GM19397 (cell line): ENCODE data around the gene IRX5.

Source experiments
- ATAC-seq: cut with Tn5 transposase; IDR thresholded peaks from one replicate; pipeline ENCODE4 v1.9.1; 2021; ENCODE audit warnings: mild to moderate bottlenecking, moderate library complexity; ENCODE audit not compliant: unreplicated experiment

IRX5 gene

GRCh38 chr16:54944002-54944401, 13.3 kb downstream of the IRX5 start:
- no peak for ATAC-seq

GRCh38 chr16:54945063-54945462, 14.4 kb downstream of the IRX5 start:
- no peak for ATAC-seq

- no peak for ATAC-seq
Measured at GRCh38 chr16:54946909-54947308, 16.2 kb downstream of the IRX5 start.

- ATAC-seq = no peak
Measured at GRCh38 chr16:54947616-54948015, 17.0 kb downstream of the IRX5 start.

GRCh38 chr16:54952195-54952594, 21.5 kb downstream of the IRX5 start:
- no peak for ATAC-seq

- no peak for ATAC-seq
Measured at GRCh38 chr16:54953461-54953860, 22.8 kb downstream of the IRX5 start.

GRCh38 chr16:54954220-54954619, 23.6 kb downstream of the IRX5 start:
- ATAC-seq = no peak

- no peak for ATAC-seq
Measured at GRCh38 chr16:54955757-54956156, 25.1 kb downstream of the IRX5 start.

- no peak for ATAC-seq
Measured at GRCh38 chr16:54957403-54958166, 26.9 kb downstream of the IRX5 start.

- no peak for ATAC-seq
Measured at GRCh38 chr16:54962045-54962444, 31.4 kb downstream of the IRX5 start.

GRCh38 chr16:54964239-54964638, 33.6 kb downstream of the IRX5 start:
- no peak for ATAC-seq

GRCh38 chr16:54965464-54965863, 34.8 kb downstream of the IRX5 start:
- ATAC-seq = no peak

GRCh38 chr16:54968011-54968410, 37.3 kb downstream of the IRX5 start:
- no peak for ATAC-seq

- ATAC-seq = no peak
Measured at GRCh38 chr16:54968784-54969183, 38.1 kb downstream of the IRX5 start.

- ATAC-seq = no peak
Measured at GRCh38 chr16:54970016-54970415, 39.4 kb downstream of the IRX5 start.

GRCh38 chr16:54974367-54974766, 43.7 kb downstream of the IRX5 start:
- no peak for ATAC-seq

- no peak for ATAC-seq
Measured at GRCh38 chr16:54976651-54977200, 46.1 kb downstream of the IRX5 start.

- no peak for ATAC-seq
Measured at GRCh38 chr16:54977211-54977610, 46.5 kb downstream of the IRX5 start.

- ATAC-seq = no peak
Measured at GRCh38 chr16:54980821-54981220, 50.2 kb downstream of the IRX5 start.
